ENCODE measurements around the gene CFAP410. TPM values are rescaled to one million over a fixed set of nuclear protein-coding genes. Genes with fewer than 3 reads are reported as not detected.

Gene CFAP410
- 8.0 and 12.0 TPM in 2 replicates for total RNA-seq

GRCh38 chr21:44338971-44339910, at the start of gene CFAP410:
CFAP410 (minus strand) TSS chr21:44339390; CDS start chr21:44339194, 196 bp downstream.

GRCh38 chr21:44353191-44353970, 14.2 kb upstream of the CFAP410 start, which contains the start of gene TRPM2:
TRPM2 (plus strand) TSS chr21:44353621; CDS start chr21:44353701, 80 bp downstream.

GRCh38 chr21:44299458-44300261, 39.5 kb downstream of the CFAP410 start, which contains the start of gene PFKL:
PFKL (plus strand) TSS chr21:44300053; CDS start chr21:44300106, 53 bp downstream.

GRCh38 chr21:44285138-44285992, 53.8 kb downstream of the CFAP410 start, which contains the start of gene AIRE:
AIRE (plus strand) TSS chr21:44285876; CDS start chr21:44286007, 131 bp downstream.

Other genes starting within 250 kb of the CFAP410 start
- gene PWP2, start 232.0 kb downstream of the CFAP410 start, total RNA-seq: 7.3 and 12.8 TPM in 2 replicates
- gene GATD3, start 205.7 kb downstream of the CFAP410 start, total RNA-seq: 6.7 and 7.1 TPM in 2 replicates
- 0.98 and 1.3 TPM in 2 replicates for gene ICOSLG, start 98.4 kb downstream of the CFAP410 start, total RNA-seq
- not detected in 2 replicates for gene DNMT3L, start 77.5 kb downstream of the CFAP410 start, total RNA-seq
- not detected in 2 replicates for gene AIRE, start 53.5 kb downstream of the CFAP410 start, total RNA-seq
- gene PFKL, start 39.3 kb downstream of the CFAP410 start, total RNA-seq: 128 and 129 TPM in 2 replicates
- not detected in 2 replicates for gene TRPM2, start 14.2 kb upstream of the CFAP410 start, total RNA-seq
- 0.60 and 1.1 TPM in 2 replicates for gene LRRC3, start 116.1 kb upstream of the CFAP410 start, total RNA-seq
- gene KRTAP10-1, start 200.8 kb upstream of the CFAP410 start, total RNA-seq: not detected in 2 replicates
- not detected in 2 replicates for gene KRTAP10-2, start 212.1 kb upstream of the CFAP410 start, total RNA-seq
- not detected in 2 replicates for gene KRTAP10-3, start 219.4 kb upstream of the CFAP410 start, total RNA-seq
- not detected in 2 replicates for gene KRTAP10-4, start 234.3 kb upstream of the CFAP410 start, total RNA-seq
- gene KRTAP10-5, start 241.2 kb upstream of the CFAP410 start, total RNA-seq: not detected in 2 replicates